GM12878 (cell line): ENCODE measurements around the gene EFHC1. TPM values are rescaled to one million over a fixed set of nuclear protein-coding genes. Genes with fewer than 3 reads are reported as not detected.

ENCODE experiments used
- ATAC-seq: fragments of 200-7000 bp; cut with Tn5 transposase; 3 replicates; pipeline ENCODE4 v1.9.1; 2020; ENCODE audit warnings: mild to moderate bottlenecking, moderate library complexity
- BruUV-seq: library from RNA; stranded (reverse); fragments of 400-500 nt; replicated peaks from 2 replicates; lab custom pipeline; 2021; lab: Mats Ljungman, UMichigan
- CTCF ChIA-PET: fragments of 300-600 bp; sonication (Branson Sonifier 250); formaldehyde crosslinking; extraction: SDS; loops from one replicate; lab custom pipeline; 2021; ENCODE audit warnings: inconsistent platforms; lab: Yijun Ruan, JAX
- POLR2A ChIA-PET: fragments of 350-600 bp; formaldehyde crosslinking; extraction: SDS; loops from one replicate; lab custom pipeline; 2021; ENCODE audit warnings: inconsistent platforms; lab: Charles Lee
- RAD21 ChIA-PET: fragments of 300-600 bp; sonication (Branson Sonifier 250); formaldehyde crosslinking; loops from one replicate; lab custom pipeline; 2023; ENCODE audit warnings: antibody characterized with exemption; ENCODE audit not compliant: unreplicated experiment; lab: Charles Lee
- SMC1A ChIA-PET: fragments of 300-600 bp; sonication (Branson Sonifier 250); formaldehyde crosslinking; loops from one replicate; lab custom pipeline; 2023; ENCODE audit not compliant: unreplicated experiment, uncharacterized antibody; lab: Charles Lee
- DNase-seq: peaks from one replicate; pipeline ENCODE4 v3.0.0-alpha.2; 2011; ENCODE audit warnings: low read depth, low spot score
- FAIRE-seq: peaks from 3 replicates; lab custom pipeline; 2011; peaks lifted over from hg19 to GRCh38; lab: Jason Lieb, UNC
- H2AFZ ChIP-seq: 2 replicates; pipeline ENCODE4 v1.6.0; 2011; ENCODE audit warnings: low read depth, low read length, control low read depth; ENCODE audit not compliant: control insufficient read depth
- H3K27ac ChIP-seq: 2 replicates; pipeline ENCODE4 v1.5.1; 2011; ENCODE audit warnings: control low read depth; ENCODE audit not compliant: control insufficient read depth, insufficient read depth
- H3K27me3 ChIP-seq, 2 experiments: replicated peaks in 1 of 2; 2 replicates each; pipeline versions ENCODE4 v1.6.0 to v1.6.1; 2011; ENCODE audit warnings: low read length in 1 of 2; ENCODE audit not compliant: control insufficient read depth in 2 of 2, insufficient read depth in 2 of 2
- H3K36me3 ChIP-seq, 2 experiments: 2 replicates each; pipeline ENCODE4 v1.5.1; 2011; ENCODE audit warnings: low read length in 1 of 2; ENCODE audit not compliant: control insufficient read depth in 2 of 2, insufficient read depth in 2 of 2
- H3K4me1 ChIP-seq: 2 replicates; pipeline ENCODE4 v1.6.1; 2011; ENCODE audit warnings: mild to moderate bottlenecking, low read length, moderate library complexity, mixed read lengths; ENCODE audit not compliant: control insufficient read depth, insufficient read depth
- H3K4me2 ChIP-seq: 2 replicates; pipeline ENCODE4 v1.6.0; 2011; ENCODE audit warnings: control low read depth; ENCODE audit not compliant: control insufficient read depth, insufficient read depth
- H3K4me3 ChIP-seq: fragments of 200-600 bp; sonication (generic); 2 replicates; pipeline ENCODE4 v1.5.1; 2016
- H3K79me2 ChIP-seq: 2 replicates; pipeline ENCODE4 v1.6.0; 2011; ENCODE audit warnings: low read length; ENCODE audit not compliant: control insufficient read depth, insufficient read depth
- H3K9ac ChIP-seq: 2 replicates; pipeline ENCODE4 v1.8.0; 2011; ENCODE audit warnings: low read length, control low read depth, mixed read lengths; ENCODE audit not compliant: control insufficient read depth, insufficient read depth
- H3K9me3 ChIP-seq: replicated peaks from 3 replicates; pipeline ENCODE4 v1.5.1; 2011; ENCODE audit warnings: mild to moderate bottlenecking, low read length; ENCODE audit not compliant: control insufficient read depth, insufficient read depth
- H4K20me1 ChIP-seq: 2 replicates; pipeline ENCODE4 v1.6.0; 2011; ENCODE audit not compliant: control insufficient read depth, insufficient read depth
- BACH1 ChIP-seq: fragments of 450-650 bp; IDR thresholded peaks from 2 replicates; pipeline ENCODE4 v1.6.1; 2017; ENCODE audit warnings: mild to moderate bottlenecking, borderline replicate concordance
- BHLHE40 ChIP-seq, 2 experiments: fragments of 450-650 bp in 1 of 2; IDR thresholded peaks; 2 replicates each; pipeline ENCODE4 v1.6.1; 2011 to 2017; ENCODE audit warnings: low read depth in 2 of 2, borderline replicate concordance in 1 of 2, improper control_type of control experiment in 1 of 2, low read length in 1 of 2, mild to moderate bottlenecking in 1 of 2
- CREM ChIP-seq: IDR thresholded peaks from 2 replicates; pipeline ENCODE4 v1.6.1; 2014; ENCODE audit warnings: antibody characterized with exemption, low read depth
- EZH2 ChIP-seq: IDR thresholded peaks from 2 replicates; pipeline ENCODE4 v1.6.1; 2012; ENCODE audit warnings: low read depth, mild to moderate bottlenecking, control low read depth, inconsistent platforms, low read length, borderline replicate concordance; ENCODE audit not compliant: control insufficient read depth
- IRF4 ChIP-seq: IDR thresholded peaks from 2 replicates; pipeline ENCODE4 v1.6.1; 2011; ENCODE audit warnings: low read depth, low read length
- JUNB ChIP-seq: IDR thresholded peaks from 2 replicates; pipeline ENCODE4 v1.6.1; 2016; ENCODE audit warnings: antibody characterized with exemption, mild to moderate bottlenecking
- LARP7 ChIP-seq: fragments of 450-650 bp; IDR thresholded peaks from 2 replicates; pipeline ENCODE4 v1.6.1; 2017; ENCODE audit warnings: mild to moderate bottlenecking
- NFXL1 ChIP-seq: fragments of 450-650 bp; IDR thresholded peaks from 2 replicates; pipeline ENCODE4 v1.6.1; 2017; ENCODE audit warnings: antibody characterized with exemption, mild to moderate bottlenecking, borderline replicate concordance
- POLR2AphosphoS2 ChIP-seq: IDR thresholded peaks from 2 replicates; pipeline ENCODE4 v1.6.1; 2011; ENCODE audit warnings: low read depth, mild to moderate bottlenecking, low read length, improper control_type of control experiment, moderate library complexity
- RAD51 ChIP-seq: fragments of 450-650 bp; IDR thresholded peaks from 2 replicates; pipeline ENCODE4 v1.6.1; 2016; ENCODE audit warnings: moderate library complexity, mild to moderate bottlenecking, inconsistent platforms
- SREBF1 ChIP-seq: IDR thresholded peaks from 2 replicates; pipeline ENCODE4 v1.6.1; 2012; ENCODE audit warnings: mild to moderate bottlenecking, low read length
- YBX1 ChIP-seq: fragments of 450-650 bp; IDR thresholded peaks from 2 replicates; pipeline ENCODE4 v1.6.1; 2016; ENCODE audit warnings: antibody characterized with exemption
- ZZZ3 ChIP-seq: IDR thresholded peaks from 2 replicates; pipeline ENCODE4 v1.6.1; 2011; ENCODE audit warnings: low read depth; ENCODE audit not compliant: control insufficient read depth, insufficient read length
- WGBS: methylation state at CpG from one replicate; pipeline ENCODE4 v1.1.6; 2016; ENCODE audit warnings: low lambda C conversion rate; ENCODE audit not compliant: insufficient replicate concordance, insufficient coverage; ENCODE audit errors: missing lambda C conversion rate; 5-methylcytosine and 5-hydroxymethylcytosine counted together
- in situ Hi-C: fragments of 300-500 bp; cut with MboI; formaldehyde crosslinking; loops from 9 replicates; pipeline ENCODE4 v1.14.3; 2018; ENCODE audit warnings: mixed read lengths
- intact Hi-C: fragments of 100-400 bp; cut with micrococcal nuclease; formaldehyde crosslinking; loops from one replicate; pipeline ENCODE4 v1.14.2; 2022; ENCODE audit not compliant: unreplicated experiment
- polyA plus RNA-seq, 11 experiments: library from polyadenylated mRNA; depleted of rRNA in 4 of 11; unstranded in 6 of 11; stranded (reverse) in 5 of 11; fragments of >200 nt; fragmentation: Nextera tagmentation in 4 of 11; fragmentation: Illumina TruSeq in 1 of 11; extraction: Ambion mirVana in 4 of 11; extraction: Trizol in 1 of 11; gene quantifications; 1 replicate in 1 of 11; 2 replicates in 10 of 11; pipeline versions ENCODE4 v1.2.1 to v1.2.3, GENCODE V29; 2011 to 2016; ENCODE audit warnings: inconsistent platforms in 2 of 11, missing spikeins in 2 of 11, low read depth in 1 of 11
- total RNA-seq, 4 experiments: library from RNA; depleted of rRNA in 3 of 4; stranded (reverse); fragments of >200 nt in 3 of 4; fragmentation: Illumina TruSeq in 1 of 4; extraction: Trizol in 1 of 4; gene quantifications; 2 replicates each; pipeline versions ENCODE4 v1.2.1 to v1.2.3, GENCODE V29; 2013 to 2021
- TF ChIP-seq, protein P1 (sequence below): fragments of 450-650 bp; IDR thresholded peaks from 2 replicates; pipeline ENCODE4 v1.6.1; 2017; ENCODE audit warnings: low read depth, mild to moderate bottlenecking, moderate library complexity
- TF ChIP-seq, protein P2 (sequence below): fragments of 450-650 bp; formaldehyde crosslinking; IDR thresholded peaks from 2 replicates; pipeline ENCODE4 v1.4.0; 2022; ENCODE audit warnings: mild to moderate bottlenecking, moderate library complexity
- TF ChIP-seq, protein P3 (sequence below): IDR thresholded peaks from 2 replicates; pipeline ENCODE4 v1.6.1; 2012; ENCODE audit warnings: mild to moderate bottlenecking, low read depth, low read length

Gene EFHC1
- total and polyA plus RNA-seq, 10 of the 15 experiments (the other 5 are each of a cell fraction or from before 2014, with no cell fraction given): 5.5 to 14.5 (median 8.8) TPM

DNA sequence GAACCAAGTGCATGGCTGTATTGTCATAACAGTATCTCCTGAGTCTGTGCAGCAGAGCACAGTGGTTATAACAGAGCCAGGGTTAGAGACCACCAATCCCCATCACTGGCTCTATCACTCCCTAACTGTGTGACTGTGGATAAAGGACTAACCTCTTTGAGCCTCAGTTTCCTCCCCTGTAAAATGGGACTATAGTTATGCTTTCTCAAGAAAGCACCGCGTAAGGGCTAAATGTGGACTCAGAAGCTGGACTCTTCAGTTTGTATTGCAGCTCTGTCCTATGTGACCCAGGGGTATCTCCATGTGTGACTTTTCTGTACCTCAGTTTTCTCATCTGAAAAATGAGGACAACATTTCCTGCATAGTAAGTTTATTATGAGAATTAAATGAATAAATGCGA, 96.8 kb downstream of the EFHC1 start:
- no peaks in the 10 kb centered on the region for H4K20me1 ChIP-seq
- CTCF ChIA-PET: no interaction called here
- H2AFZ ChIP-seq: no peak overlapping the region
- H3K27ac ChIP-seq: no peak overlapping the region
- H3K4me3 ChIP-seq: no peak overlapping the region
- H3K4me1 ChIP-seq: peaks cover 7% of the 10 kb centered on the region
- WGBS: 100% methylated on average over 3 of the region's 3 CpGs
- H3K4me2 ChIP-seq: no peak overlapping the region
- no TSS peak for BruUV-seq
- no peaks in the 10 kb centered on the region for H3K9me3 ChIP-seq
- RAD21 ChIA-PET: no interaction called here
- no peaks in the 10 kb centered on the region for H3K27me3 ChIP-seq
- SMC1A ChIA-PET: no interaction called here
- intact Hi-C loops: no loop called here
- POLR2A ChIA-PET: no interaction called here
- TF ChIP-seq, protein P1, sequence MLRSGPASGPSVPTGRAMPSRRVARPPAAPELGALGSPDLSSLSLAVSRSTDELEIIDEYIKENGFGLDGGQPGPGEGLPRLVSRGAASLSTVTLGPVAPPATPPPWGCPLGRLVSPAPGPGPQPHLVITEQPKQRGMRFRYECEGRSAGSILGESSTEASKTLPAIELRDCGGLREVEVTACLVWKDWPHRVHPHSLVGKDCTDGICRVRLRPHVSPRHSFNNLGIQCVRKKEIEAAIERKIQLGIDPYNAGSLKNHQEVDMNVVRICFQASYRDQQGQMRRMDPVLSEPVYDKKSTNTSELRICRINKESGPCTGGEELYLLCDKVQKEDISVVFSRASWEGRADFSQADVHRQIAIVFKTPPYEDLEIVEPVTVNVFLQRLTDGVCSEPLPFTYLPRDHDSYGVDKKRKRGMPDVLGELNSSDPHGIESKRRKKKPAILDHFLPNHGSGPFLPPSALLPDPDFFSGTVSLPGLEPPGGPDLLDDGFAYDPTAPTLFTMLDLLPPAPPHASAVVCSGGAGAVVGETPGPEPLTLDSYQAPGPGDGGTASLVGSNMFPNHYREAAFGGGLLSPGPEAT: no peak
- no peak for TF ChIP-seq SREBF1
- no peak for TF ChIP-seq ZZZ3
- no peak for TF ChIP-seq LARP7
- TF ChIP-seq, protein P2, sequence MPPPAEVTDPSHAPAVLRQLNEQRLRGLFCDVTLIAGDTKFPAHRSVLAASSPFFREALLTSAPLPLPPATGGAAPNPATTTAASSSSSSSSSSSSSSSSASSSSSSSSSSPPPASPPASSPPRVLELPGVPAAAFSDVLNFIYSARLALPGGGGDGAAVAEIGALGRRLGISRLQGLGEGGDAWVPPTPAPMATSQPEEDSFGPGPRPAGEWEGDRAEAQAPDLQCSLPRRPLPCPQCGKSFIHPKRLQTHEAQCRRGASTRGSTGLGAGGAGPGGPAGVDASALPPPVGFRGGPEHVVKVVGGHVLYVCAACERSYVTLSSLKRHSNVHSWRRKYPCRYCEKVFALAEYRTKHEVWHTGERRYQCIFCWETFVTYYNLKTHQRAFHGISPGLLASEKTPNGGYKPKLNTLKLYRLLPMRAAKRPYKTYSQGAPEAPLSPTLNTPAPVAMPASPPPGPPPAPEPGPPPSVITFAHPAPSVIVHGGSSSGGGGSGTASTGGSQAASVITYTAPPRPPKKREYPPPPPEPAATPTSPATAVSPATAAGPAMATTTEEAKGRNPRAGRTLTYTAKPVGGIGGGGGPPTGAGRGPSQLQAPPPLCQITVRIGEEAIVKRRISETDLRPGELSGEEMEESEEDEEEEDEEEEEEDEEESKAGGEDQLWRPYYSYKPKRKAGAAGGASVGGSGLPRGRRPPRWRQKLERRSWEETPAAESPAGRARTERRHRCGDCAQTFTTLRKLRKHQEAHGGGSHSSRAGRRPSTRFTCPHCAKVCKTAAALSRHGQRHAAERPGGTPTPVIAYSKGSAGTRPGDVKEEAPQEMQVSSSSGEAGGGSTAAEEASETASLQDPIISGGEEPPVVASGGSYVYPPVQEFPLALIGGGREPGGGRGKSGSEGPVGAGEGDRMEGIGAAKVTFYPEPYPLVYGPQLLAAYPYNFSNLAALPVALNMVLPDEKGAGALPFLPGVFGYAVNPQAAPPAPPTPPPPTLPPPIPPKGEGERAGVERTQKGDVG: no peak
- no peak for TF ChIP-seq YBX1
- TF ChIP-seq POLR2AphosphoS2: no peak
- TF ChIP-seq, protein P3, sequence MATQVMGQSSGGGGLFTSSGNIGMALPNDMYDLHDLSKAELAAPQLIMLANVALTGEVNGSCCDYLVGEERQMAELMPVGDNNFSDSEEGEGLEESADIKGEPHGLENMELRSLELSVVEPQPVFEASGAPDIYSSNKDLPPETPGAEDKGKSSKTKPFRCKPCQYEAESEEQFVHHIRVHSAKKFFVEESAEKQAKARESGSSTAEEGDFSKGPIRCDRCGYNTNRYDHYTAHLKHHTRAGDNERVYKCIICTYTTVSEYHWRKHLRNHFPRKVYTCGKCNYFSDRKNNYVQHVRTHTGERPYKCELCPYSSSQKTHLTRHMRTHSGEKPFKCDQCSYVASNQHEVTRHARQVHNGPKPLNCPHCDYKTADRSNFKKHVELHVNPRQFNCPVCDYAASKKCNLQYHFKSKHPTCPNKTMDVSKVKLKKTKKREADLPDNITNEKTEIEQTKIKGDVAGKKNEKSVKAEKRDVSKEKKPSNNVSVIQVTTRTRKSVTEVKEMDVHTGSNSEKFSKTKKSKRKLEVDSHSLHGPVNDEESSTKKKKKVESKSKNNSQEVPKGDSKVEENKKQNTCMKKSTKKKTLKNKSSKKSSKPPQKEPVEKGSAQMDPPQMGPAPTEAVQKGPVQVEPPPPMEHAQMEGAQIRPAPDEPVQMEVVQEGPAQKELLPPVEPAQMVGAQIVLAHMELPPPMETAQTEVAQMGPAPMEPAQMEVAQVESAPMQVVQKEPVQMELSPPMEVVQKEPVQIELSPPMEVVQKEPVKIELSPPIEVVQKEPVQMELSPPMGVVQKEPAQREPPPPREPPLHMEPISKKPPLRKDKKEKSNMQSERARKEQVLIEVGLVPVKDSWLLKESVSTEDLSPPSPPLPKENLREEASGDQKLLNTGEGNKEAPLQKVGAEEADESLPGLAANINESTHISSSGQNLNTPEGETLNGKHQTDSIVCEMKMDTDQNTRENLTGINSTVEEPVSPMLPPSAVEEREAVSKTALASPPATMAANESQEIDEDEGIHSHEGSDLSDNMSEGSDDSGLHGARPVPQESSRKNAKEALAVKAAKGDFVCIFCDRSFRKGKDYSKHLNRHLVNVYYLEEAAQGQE: no peak
- TF ChIP-seq JUNB: no peak
- TF ChIP-seq NFXL1: no peak
- TF ChIP-seq BACH1: no peak
- no peak for TF ChIP-seq BHLHE40 (IDR thresholded peaks at IDR 0.05; ENCODE audit: borderline replicate concordance in 1 of 2, low read depth in 2 of 2, low read length in 1 of 2)
- no peak for TF ChIP-seq IRF4
- TF ChIP-seq EZH2: no peak
- TF ChIP-seq RAD51: no peak
- TF ChIP-seq CREM: no peak
- DNase-seq: no peak
- no peak overlapping the region for H3K9ac ChIP-seq
- no peak for ATAC-seq
- H3K79me2 ChIP-seq: no peaks in the 10 kb centered on the region
- H3K36me3 ChIP-seq: peaks cover 8 to 13% of the 10 kb centered on the region in 2 experiments; a peak in 3 of 4 replicates
- no peak for FAIRE-seq
- in situ Hi-C loops: no loop called here
